Esophagus muscularis mucosa (tissue), 4 donors: ENCODE results near the gene RCOR1.

Source experiments
- CTCF ChIP-seq, 3 experiments: fragments of 200-600 bp in 2 of 3; fragments of 450-650 bp in 1 of 3; sonication (generic) in 2 of 3; IDR thresholded peaks; one replicate each; pipeline ENCODE4 v1.5.1; 2017 to 2019; ENCODE audit warnings: antibody characterized with exemption in 3 of 3, mild to moderate bottlenecking in 2 of 3, moderate library complexity in 1 of 3
- EP300 ChIP-seq: sonication (generic); formaldehyde crosslinking; IDR thresholded peaks from one replicate; pipeline ENCODE4 v1.6.1; 2017; ENCODE audit warnings: antibody characterized with exemption
- POLR2A ChIP-seq: fragments of 450-650 bp; IDR thresholded peaks from one replicate; pipeline ENCODE4 v1.6.1; 2017; ENCODE audit warnings: antibody characterized with exemption, moderate library complexity, mild to moderate bottlenecking, low read depth
- POLR2AphosphoS5 ChIP-seq, 2 donors: sonication (generic); formaldehyde crosslinking; IDR thresholded peaks; one replicate each; pipeline ENCODE4 v1.6.1; 2017; ENCODE audit warnings: antibody characterized with exemption in 2 of 2

DNA sequence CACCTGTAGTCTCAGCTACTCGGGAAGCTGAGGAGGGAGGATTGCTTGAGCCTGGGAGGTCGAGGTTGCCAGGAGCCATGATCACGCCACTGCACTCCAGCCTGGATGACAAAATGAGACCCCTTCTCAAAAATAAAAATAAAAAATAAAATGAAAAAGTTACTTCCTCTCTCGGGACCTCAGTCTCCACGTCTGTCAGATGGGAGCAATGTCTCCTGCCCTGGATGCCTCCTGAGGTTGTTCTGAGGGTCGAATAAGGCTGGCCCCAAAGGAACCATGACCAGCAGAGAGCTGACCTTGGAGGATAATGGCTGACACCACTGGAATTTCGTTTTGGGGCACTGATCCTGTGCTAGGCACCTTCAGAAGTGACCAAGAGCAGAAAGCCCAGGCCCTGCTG lies 13.6 kb upstream of the RCOR1 start:
- no peak for TF ChIP-seq POLR2A
- no peak for TF ChIP-seq CTCF (IDR thresholded peaks at IDR 0.05)
- no peak for TF ChIP-seq EP300
- TF ChIP-seq POLR2AphosphoS5 (IDR thresholded peaks at IDR 0.05), result no peak
